ENCODE data around the gene PMPCA. TPM values are rescaled to one million over a fixed set of nuclear protein-coding genes. Genes with fewer than 3 reads are reported as not detected.

PMPCA gene
- total RNA-seq, 1 experiment from 2014 or later = 54.9 TPM

- no peak for DNase-seq
- H2AFZ ChIP-seq (ENCODE audit: low read length) = no peak overlapping the region
- H3K36me3 ChIP-seq (ENCODE audit: low read depth, low read length) = no peaks in the 10 kb centered on the region
- no peaks in the 10 kb centered on the region for H3K9me2 ChIP-seq (replicated peaks; ENCODE audit: low read length)
- no peaks in the 10 kb centered on the region for H4K20me1 ChIP-seq (ENCODE audit: low read length)
- no peaks in the 10 kb centered on the region for H3K9me3 ChIP-seq (ENCODE audit: low read length)
- TF ChIP-seq CTCF (conservative IDR thresholded peaks at IDR 0.05; ENCODE audit: low read depth, low read length) (no peak), EZH2phosphoT487 (IDR thresholded peaks at IDR 0.05; ENCODE audit: borderline replicate concordance, low read length) (no peak), EZH2 (IDR thresholded peaks at IDR 0.05; ENCODE audit: low read length, unreplicated experiment) (no peak)
- intact Hi-C loops (cut with micrococcal nuclease) = no loop called here
- peak; percentile 23; the same call in 1 of the 2 replicates for ATAC-seq
- no peaks in the 10 kb centered on the region for H3K27me3 ChIP-seq (ENCODE audit: low read length)
- H3K4me2 ChIP-seq (ENCODE audit: low read length) = no peak overlapping the region
- no peaks in the 10 kb centered on the region for H3K79me2 ChIP-seq (ENCODE audit: low read length)
- ChIA-PET CTCF (no interaction called here), POLR2A (ENCODE audit: unreplicated experiment) (interaction anchor here (0.7 kb wide), 1 partner anchor 8 kb away, joined by 3 read pairs; no protein-coding TSS in a partner anchor)
- no peak overlapping the region for H3K4me3 ChIP-seq (ENCODE audit: low read length)
- H3K9ac ChIP-seq (ENCODE audit: low read length) = no peak overlapping the region
- no TSS peak for BruUV-seq (replicated peaks)
- H3F3A ChIP-seq (ENCODE audit: low read length, unreplicated experiment) = no peaks in the 10 kb centered on the region
- H3K27ac ChIP-seq (ENCODE audit: low read length) = no peak overlapping the region
- H3K4me1 ChIP-seq (ENCODE audit: insufficient read depth, low read length) = no peaks in the 10 kb centered on the region
These were observed 39.5 kb upstream of the PMPCA start for GRCh38 chr9:136370687-136371532.

GRCh38 chr9:136371533-136371880, 39.0 kb upstream of the PMPCA start:
- no peaks in the 10 kb centered on the region for H3K9me3 ChIP-seq (ENCODE audit: low read length)
- ATAC-seq = no peak
- H3K79me2 ChIP-seq (ENCODE audit: low read length) = no peaks in the 10 kb centered on the region
- ChIA-PET CTCF (no interaction called here), POLR2A (ENCODE audit: unreplicated experiment) (interaction anchor here (0.7 kb wide), 1 partner anchor 8 kb away, joined by 3 read pairs; no protein-coding TSS in a partner anchor)
- DNase-seq = no peak
- no peak overlapping the region for H3K4me2 ChIP-seq (ENCODE audit: low read length)
- H3K9me2 ChIP-seq (replicated peaks; ENCODE audit: low read length) = no peaks in the 10 kb centered on the region
- H3K27ac ChIP-seq (ENCODE audit: low read length) = no peak overlapping the region
- no peak for TF ChIP-seq CTCF (conservative IDR thresholded peaks at IDR 0.05; ENCODE audit: low read depth, low read length)
- TF ChIP-seq EZH2 (IDR thresholded peaks at IDR 0.05; ENCODE audit: low read length, unreplicated experiment) = no peak
- TF ChIP-seq EZH2phosphoT487 (IDR thresholded peaks at IDR 0.05; ENCODE audit: borderline replicate concordance, low read length) = no peak
- no peaks in the 10 kb centered on the region for H3F3A ChIP-seq (ENCODE audit: low read length, unreplicated experiment)
- no peak overlapping the region for H2AFZ ChIP-seq (ENCODE audit: low read length)
- H3K4me1 ChIP-seq (ENCODE audit: insufficient read depth, low read length) = no peaks in the 10 kb centered on the region
- no peaks in the 10 kb centered on the region for H3K36me3 ChIP-seq (ENCODE audit: low read depth, low read length)
- H3K4me3 ChIP-seq (ENCODE audit: low read length) = no peak overlapping the region
- no peaks in the 10 kb centered on the region for H4K20me1 ChIP-seq (ENCODE audit: low read length)
- H3K27me3 ChIP-seq (ENCODE audit: low read length) = no peaks in the 10 kb centered on the region
- no peak overlapping the region for H3K9ac ChIP-seq (ENCODE audit: low read length)
- no TSS peak for BruUV-seq (replicated peaks)
- intact Hi-C loops (cut with micrococcal nuclease) = no loop called here

- BruUV-seq (replicated peaks) = no TSS peak
- H3K4me3 ChIP-seq (ENCODE audit: low read length) = no peak overlapping the region
- no peaks in the 10 kb centered on the region for H3F3A ChIP-seq (ENCODE audit: low read length, unreplicated experiment)
- ATAC-seq (no peak), DNase-seq (no peak)
- H3K9me2 ChIP-seq (replicated peaks; ENCODE audit: low read length) = no peaks in the 10 kb centered on the region
- CTCF ChIA-PET = no interaction called here
- TF ChIP-seq EZH2phosphoT487 (IDR thresholded peaks at IDR 0.05; ENCODE audit: borderline replicate concordance, low read length) (no peak), EZH2 (IDR thresholded peaks at IDR 0.05; ENCODE audit: low read length, unreplicated experiment) (no peak), CTCF (conservative IDR thresholded peaks at IDR 0.05; ENCODE audit: low read depth, low read length) (no peak)
- intact Hi-C loops (cut with micrococcal nuclease) = no loop called here
- H3K27ac ChIP-seq (ENCODE audit: low read length) = no peak overlapping the region
- no peak overlapping the region for H3K4me2 ChIP-seq (ENCODE audit: low read length)
- H3K27me3 ChIP-seq (ENCODE audit: low read length) = no peaks in the 10 kb centered on the region
- no peaks in the 10 kb centered on the region for H3K79me2 ChIP-seq (ENCODE audit: low read length)
- no peak overlapping the region for H3K9ac ChIP-seq (ENCODE audit: low read length)
- H3K36me3 ChIP-seq (ENCODE audit: low read depth, low read length) = no peaks in the 10 kb centered on the region
- no peaks in the 10 kb centered on the region for H3K9me3 ChIP-seq (ENCODE audit: low read length)
- POLR2A ChIA-PET (ENCODE audit: unreplicated experiment) = interaction anchor here (0.7 kb wide), 1 partner anchor 9 kb away, joined by 3 read pairs; no protein-coding TSS in a partner anchor
- no peaks in the 10 kb centered on the region for H3K4me1 ChIP-seq (ENCODE audit: insufficient read depth, low read length)
- no peak overlapping the region for H2AFZ ChIP-seq (ENCODE audit: low read length)
- H4K20me1 ChIP-seq (ENCODE audit: low read length) = no peaks in the 10 kb centered on the region
These were observed 38.5 kb upstream of the PMPCA start for GRCh38 chr9:136372006-136372405.
